ENCODE results near the gene TACC3.

TACC3 gene

GRCh38 chr4:1793940-1794808, 72.9 kb downstream of the TACC3 start:
- peak in 1 of 2 experiments; percentile 43 for DNase-seq (ENCODE audit: low read depth in 1 of 2, low spot score in 1 of 2)
- in situ Hi-C loops (cut with HindIII; ENCODE audit: low pct_unique_long_range_greater_than_20kb, low sequenced_read_pairs), result no loop called here

More at GRCh38 chr4:1793940-1794808, 72.9 kb downstream of the TACC3 start:
- TF ChIP-seq JUND (IDR thresholded peaks at IDR 0.05; ENCODE audit: low read depth), result no peak
